ENCODE data around the gene MAPK8.

MAPK8 gene

GRCh38 chr10:48477141-48477540 lies 170.7 kb downstream of the MAPK8 start:
- no peak for DNase-seq (ENCODE audit: low read depth in 2 of 2)

GRCh38 chr10:48477616-48478015 lies 171.1 kb downstream of the MAPK8 start:
- no peak for DNase-seq (ENCODE audit: low read depth in 2 of 2)

GRCh38 chr10:48478469-48478868 lies 172.0 kb downstream of the MAPK8 start:
- DNase-seq (ENCODE audit: low read depth in 2 of 2) = no peak

GRCh38 chr10:48478980-48479811 lies 172.7 kb downstream of the MAPK8 start:
- DNase-seq (ENCODE audit: low read depth in 2 of 2) = no peak

- DNase-seq (ENCODE audit: low read depth in 2 of 2) = no peak
Observed at GRCh38 chr10:48480397-48481374, 174.2 kb downstream of the MAPK8 start.

- no peak for DNase-seq (ENCODE audit: low read depth in 2 of 2)
Observed at GRCh38 chr10:48481385-48481784, 174.9 kb downstream of the MAPK8 start.

- DNase-seq (ENCODE audit: low read depth in 2 of 2) = no peak
Observed at GRCh38 chr10:48482207-48482606, 175.7 kb downstream of the MAPK8 start.

GRCh38 chr10:48484911-48485310 lies 178.4 kb downstream of the MAPK8 start:
- DNase-seq (ENCODE audit: low read depth in 2 of 2) = no peak

- no peak for DNase-seq (ENCODE audit: low read depth in 2 of 2)
Observed at GRCh38 chr10:48485711-48486110, 179.2 kb downstream of the MAPK8 start.

- no peak for DNase-seq (ENCODE audit: low read depth in 2 of 2)
Observed at GRCh38 chr10:48487244-48487643, 180.8 kb downstream of the MAPK8 start.
